NK-92 (cell line): ENCODE measurements around the gene VPS13D.

ENCODE experiments used
- DNase-seq: peaks from one replicate; lab custom pipeline; 2025; ENCODE audit not compliant: unreplicated experiment; lab: John Stamatoyannopoulos, UW

The VPS13D gene

GRCh38 chr1:12229835-12230548, at the start of gene VPS13D:
Gene VPS13D, plus strand, starts transcription at chr1:12230030. Its CDS starts 4,237 bp downstream, at chr1:12234267.
- DNase-seq = no peak

GRCh38 chr1:12180315-12180714, 49.5 kb upstream of the VPS13D start:
- no peak for DNase-seq

- no peak for DNase-seq
Observed at GRCh38 chr1:12180903-12181302, 48.9 kb upstream of the VPS13D start.

- no peak for DNase-seq
Observed at GRCh38 chr1:12181568-12181967, 48.3 kb upstream of the VPS13D start.

GRCh38 chr1:12182410-12182984, 47.3 kb upstream of the VPS13D start:
- DNase-seq = no peak

GRCh38 chr1:12183095-12183794, 46.6 kb upstream of the VPS13D start:
- DNase-seq = no peak

- DNase-seq = no peak
Observed at GRCh38 chr1:12184008-12184681, 45.7 kb upstream of the VPS13D start.

GRCh38 chr1:12185036-12185917, 44.6 kb upstream of the VPS13D start:
- no peak for DNase-seq

GRCh38 chr1:12185918-12186678, 43.7 kb upstream of the VPS13D start:
- no peak for DNase-seq

GRCh38 chr1:12186679-12186985, 43.2 kb upstream of the VPS13D start:
- no peak for DNase-seq

GRCh38 chr1:12188115-12188514, 41.7 kb upstream of the VPS13D start:
- no peak for DNase-seq

GRCh38 chr1:12188657-12189327, 41.0 kb upstream of the VPS13D start:
- DNase-seq = no peak

- no peak for DNase-seq
Observed at GRCh38 chr1:12189328-12189682, 40.5 kb upstream of the VPS13D start.

- no peak for DNase-seq
Observed at GRCh38 chr1:12191242-12192032, 38.4 kb upstream of the VPS13D start.

GRCh38 chr1:12194666-12195216, 35.1 kb upstream of the VPS13D start:
- no peak for DNase-seq

- no peak for DNase-seq
Observed at GRCh38 chr1:12195416-12195815, 34.4 kb upstream of the VPS13D start.

GRCh38 chr1:12196641-12197482, 33.0 kb upstream of the VPS13D start:
- no peak for DNase-seq

- DNase-seq = no peak
Observed at GRCh38 chr1:12197483-12197880, 32.3 kb upstream of the VPS13D start.
